GM12878 (cell line): Measurements from ENCODE around the gene USP37. TPM values are rescaled to one million over a fixed set of nuclear protein-coding genes. Genes with fewer than 3 reads are reported as not detected.

Source experiments
- ATAC-seq: fragments of 200-7000 bp; cut with Tn5 transposase; 3 replicates; pipeline ENCODE4 v1.9.1; 2020; ENCODE audit warnings: mild to moderate bottlenecking, moderate library complexity
- BruUV-seq: library from RNA; stranded (reverse); fragments of 400-500 nt; replicated peaks from 2 replicates; lab custom pipeline; 2021; lab: Mats Ljungman, UMichigan
- CTCF ChIA-PET: fragments of 300-600 bp; sonication (Branson Sonifier 250); formaldehyde crosslinking; extraction: SDS; loops from one replicate; lab custom pipeline; 2021; ENCODE audit warnings: inconsistent platforms; lab: Yijun Ruan, JAX
- POLR2A ChIA-PET: fragments of 350-600 bp; formaldehyde crosslinking; extraction: SDS; loops from one replicate; lab custom pipeline; 2021; ENCODE audit warnings: inconsistent platforms; lab: Charles Lee
- RAD21 ChIA-PET: fragments of 300-600 bp; sonication (Branson Sonifier 250); formaldehyde crosslinking; loops from one replicate; lab custom pipeline; 2023; ENCODE audit warnings: antibody characterized with exemption; ENCODE audit not compliant: unreplicated experiment; lab: Charles Lee
- SMC1A ChIA-PET: fragments of 300-600 bp; sonication (Branson Sonifier 250); formaldehyde crosslinking; loops from one replicate; lab custom pipeline; 2023; ENCODE audit not compliant: unreplicated experiment, uncharacterized antibody; lab: Charles Lee
- DNase-seq: peaks from one replicate; pipeline ENCODE4 v3.0.0-alpha.2; 2011; ENCODE audit warnings: low read depth, low spot score
- FAIRE-seq: peaks from 3 replicates; lab custom pipeline; 2011; peaks lifted over from hg19 to GRCh38; lab: Jason Lieb, UNC
- H2AFZ ChIP-seq: 2 replicates; pipeline ENCODE4 v1.6.0; 2011; ENCODE audit warnings: low read depth, low read length, control low read depth; ENCODE audit not compliant: control insufficient read depth
- H3K27ac ChIP-seq: 2 replicates; pipeline ENCODE4 v1.5.1; 2011; ENCODE audit warnings: control low read depth; ENCODE audit not compliant: control insufficient read depth, insufficient read depth
- H3K27me3 ChIP-seq, 2 experiments: replicated peaks in 1 of 2; 2 replicates each; pipeline versions ENCODE4 v1.6.0 to v1.6.1; 2011; ENCODE audit warnings: low read length in 1 of 2; ENCODE audit not compliant: control insufficient read depth in 2 of 2, insufficient read depth in 2 of 2
- H3K36me3 ChIP-seq, 2 experiments: 2 replicates each; pipeline ENCODE4 v1.5.1; 2011; ENCODE audit warnings: low read length in 1 of 2; ENCODE audit not compliant: control insufficient read depth in 2 of 2, insufficient read depth in 2 of 2
- H3K4me1 ChIP-seq: 2 replicates; pipeline ENCODE4 v1.6.1; 2011; ENCODE audit warnings: mild to moderate bottlenecking, low read length, moderate library complexity, mixed read lengths; ENCODE audit not compliant: control insufficient read depth, insufficient read depth
- H3K4me2 ChIP-seq: 2 replicates; pipeline ENCODE4 v1.6.0; 2011; ENCODE audit warnings: control low read depth; ENCODE audit not compliant: control insufficient read depth, insufficient read depth
- H3K4me3 ChIP-seq: fragments of 200-600 bp; sonication (generic); 2 replicates; pipeline ENCODE4 v1.5.1; 2016
- H3K79me2 ChIP-seq: 2 replicates; pipeline ENCODE4 v1.6.0; 2011; ENCODE audit warnings: low read length; ENCODE audit not compliant: control insufficient read depth, insufficient read depth
- H3K9ac ChIP-seq: 2 replicates; pipeline ENCODE4 v1.8.0; 2011; ENCODE audit warnings: low read length, control low read depth, mixed read lengths; ENCODE audit not compliant: control insufficient read depth, insufficient read depth
- H3K9me3 ChIP-seq: replicated peaks from 3 replicates; pipeline ENCODE4 v1.5.1; 2011; ENCODE audit warnings: mild to moderate bottlenecking, low read length; ENCODE audit not compliant: control insufficient read depth, insufficient read depth
- H4K20me1 ChIP-seq: 2 replicates; pipeline ENCODE4 v1.6.0; 2011; ENCODE audit not compliant: control insufficient read depth, insufficient read depth
- CEBPB ChIP-seq, 2 experiments: fragments of 150-350 bp in 1 of 2; IDR thresholded peaks; 2 replicates each; pipeline ENCODE4 v1.6.1; 2012 to 2014; ENCODE audit warnings: low read depth in 2 of 2, low read length in 2 of 2, borderline replicate concordance in 1 of 2, inconsistent platforms in 1 of 2
- ETV6 ChIP-seq, 2 experiments: fragments of 450-650 bp in 1 of 2; IDR thresholded peaks in 1 of 2; conservative IDR thresholded peaks in 1 of 2; 2 replicates each; pipeline ENCODE4 v1.6.1; 2014; ENCODE audit warnings: antibody characterized with exemption in 1 of 2, borderline replicate concordance in 1 of 2, low read depth in 1 of 2, mild to moderate bottlenecking in 1 of 2, moderate library complexity in 1 of 2
- JUND ChIP-seq: IDR thresholded peaks from 2 replicates; pipeline ENCODE4 v1.6.1; 2012; ENCODE audit warnings: low read depth, mild to moderate bottlenecking, low read length, improper control_type of control experiment, moderate library complexity
- NR2C2 ChIP-seq: IDR thresholded peaks from 2 replicates; pipeline ENCODE4 v1.6.1; 2011; ENCODE audit warnings: borderline replicate concordance, low read depth; ENCODE audit not compliant: control insufficient read depth, insufficient read length
- POLR2A ChIP-seq: IDR thresholded peaks from 2 replicates; pipeline ENCODE4 v1.6.1; 2011; ENCODE audit warnings: low read depth, mild to moderate bottlenecking, low read length
- TCF12 ChIP-seq: IDR thresholded peaks from 2 replicates; pipeline ENCODE4 v1.6.1; 2011; ENCODE audit warnings: low read depth, mild to moderate bottlenecking, low read length
- WGBS: methylation state at CpG from one replicate; pipeline ENCODE4 v1.1.6; 2016; ENCODE audit warnings: low lambda C conversion rate; ENCODE audit not compliant: insufficient replicate concordance, insufficient coverage; ENCODE audit errors: missing lambda C conversion rate; 5-methylcytosine and 5-hydroxymethylcytosine counted together
- in situ Hi-C: fragments of 300-500 bp; cut with MboI; formaldehyde crosslinking; loops from 9 replicates; pipeline ENCODE4 v1.14.3; 2018; ENCODE audit warnings: mixed read lengths
- intact Hi-C: fragments of 100-400 bp; cut with micrococcal nuclease; formaldehyde crosslinking; loops from one replicate; pipeline ENCODE4 v1.14.2; 2022; ENCODE audit not compliant: unreplicated experiment
- polyA plus RNA-seq, 11 experiments: library from polyadenylated mRNA; depleted of rRNA in 4 of 11; unstranded in 6 of 11; stranded (reverse) in 5 of 11; fragments of >200 nt; fragmentation: Nextera tagmentation in 4 of 11; fragmentation: Illumina TruSeq in 1 of 11; extraction: Ambion mirVana in 4 of 11; extraction: Trizol in 1 of 11; gene quantifications; 1 replicate in 1 of 11; 2 replicates in 10 of 11; pipeline versions ENCODE4 v1.2.1 to v1.2.3, GENCODE V29; 2011 to 2016; ENCODE audit warnings: inconsistent platforms in 2 of 11, missing spikeins in 2 of 11, low read depth in 1 of 11
- total RNA-seq, 4 experiments: library from RNA; depleted of rRNA in 3 of 4; stranded (reverse); fragments of >200 nt in 3 of 4; fragmentation: Illumina TruSeq in 1 of 4; extraction: Trizol in 1 of 4; gene quantifications; 2 replicates each; pipeline versions ENCODE4 v1.2.1 to v1.2.3, GENCODE V29; 2013 to 2021
- TF ChIP-seq, protein P1 (sequence below): fragments of 450-650 bp; IDR thresholded peaks from 2 replicates; pipeline ENCODE4 v1.6.1; 2017; ENCODE audit warnings: antibody characterized with exemption, mild to moderate bottlenecking, moderate library complexity
- TF ChIP-seq, protein P2 (sequence below): fragments of 450-650 bp; formaldehyde crosslinking; IDR thresholded peaks from 2 replicates; pipeline ENCODE4 v1.4.0; 2022; ENCODE audit warnings: mild to moderate bottlenecking, moderate library complexity
- TF ChIP-seq, protein P3 (sequence below): fragments of 450-650 bp; IDR thresholded peaks from 2 replicates; pipeline ENCODE4 v1.6.1; 2017; ENCODE audit warnings: low read depth, mild to moderate bottlenecking, moderate library complexity

USP37 gene
- total and polyA plus RNA-seq, 10 of the 15 experiments (the other 5 are each of a cell fraction or from before 2014, with no cell fraction given) = 2.8 to 16.0 (median 10.4) TPM

DNA sequence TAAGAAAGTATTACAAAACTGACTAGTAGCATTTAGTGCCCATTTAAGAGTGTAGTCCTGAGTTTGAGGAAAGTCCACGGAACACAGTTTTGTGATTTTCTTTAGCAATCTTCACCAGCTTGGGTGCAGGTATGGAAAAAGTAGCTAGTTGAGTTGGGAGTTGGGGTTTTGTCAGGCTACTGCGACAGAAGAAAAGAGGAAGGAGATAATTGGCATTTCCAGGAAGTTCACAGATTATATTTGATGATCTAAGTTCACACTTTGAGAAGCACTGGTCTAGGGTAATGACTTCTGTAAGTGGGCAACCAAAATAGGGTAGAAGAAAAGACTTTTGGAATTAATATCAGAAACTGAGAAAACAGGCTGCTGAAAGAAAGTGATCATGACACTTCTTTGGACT, 97.1 kb downstream of the USP37 start (continued):
- TF ChIP-seq, protein P1, sequence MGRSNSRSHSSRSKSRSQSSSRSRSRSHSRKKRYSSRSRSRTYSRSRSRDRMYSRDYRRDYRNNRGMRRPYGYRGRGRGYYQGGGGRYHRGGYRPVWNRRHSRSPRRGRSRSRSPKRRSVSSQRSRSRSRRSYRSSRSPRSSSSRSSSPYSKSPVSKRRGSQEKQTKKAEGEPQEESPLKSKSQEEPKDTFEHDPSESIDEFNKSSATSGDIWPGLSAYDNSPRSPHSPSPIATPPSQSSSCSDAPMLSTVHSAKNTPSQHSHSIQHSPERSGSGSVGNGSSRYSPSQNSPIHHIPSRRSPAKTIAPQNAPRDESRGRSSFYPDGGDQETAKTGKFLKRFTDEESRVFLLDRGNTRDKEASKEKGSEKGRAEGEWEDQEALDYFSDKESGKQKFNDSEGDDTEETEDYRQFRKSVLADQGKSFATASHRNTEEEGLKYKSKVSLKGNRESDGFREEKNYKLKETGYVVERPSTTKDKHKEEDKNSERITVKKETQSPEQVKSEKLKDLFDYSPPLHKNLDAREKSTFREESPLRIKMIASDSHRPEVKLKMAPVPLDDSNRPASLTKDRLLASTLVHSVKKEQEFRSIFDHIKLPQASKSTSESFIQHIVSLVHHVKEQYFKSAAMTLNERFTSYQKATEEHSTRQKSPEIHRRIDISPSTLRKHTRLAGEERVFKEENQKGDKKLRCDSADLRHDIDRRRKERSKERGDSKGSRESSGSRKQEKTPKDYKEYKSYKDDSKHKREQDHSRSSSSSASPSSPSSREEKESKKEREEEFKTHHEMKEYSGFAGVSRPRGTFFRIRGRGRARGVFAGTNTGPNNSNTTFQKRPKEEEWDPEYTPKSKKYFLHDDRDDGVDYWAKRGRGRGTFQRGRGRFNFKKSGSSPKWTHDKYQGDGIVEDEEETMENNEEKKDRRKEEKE = no peak

DNA sequence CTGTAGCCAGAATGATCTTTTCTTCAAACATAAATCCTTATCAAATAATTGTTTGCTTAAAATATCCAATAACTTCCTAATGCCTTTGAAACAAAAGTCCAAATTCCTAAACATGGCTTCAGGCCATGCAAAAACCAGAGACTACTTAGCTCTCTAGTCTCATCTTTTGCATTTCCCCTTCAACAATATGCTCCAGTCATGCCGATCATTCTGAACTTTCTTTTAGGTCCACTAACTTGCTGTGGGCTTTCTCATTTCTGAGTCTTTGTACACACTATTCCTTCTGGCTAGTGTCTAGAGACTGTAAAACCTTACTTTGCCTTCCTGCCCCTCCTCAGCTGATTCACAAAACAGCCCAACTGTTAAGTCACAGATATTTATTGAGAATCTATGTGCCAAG, 97.7 kb downstream of the USP37 start:
- FAIRE-seq = no peak
- Histone ChIP-seq H3K4me2 (no peak overlapping the region), H3K79me2 (no peaks in the 10 kb centered on the region), H3K36me3 (peaks cover 0 to 17% of the 10 kb centered on the region in 2 experiments; a peak in 2 of 4 replicates), H3K4me3 (no peak overlapping the region), H3K27ac (no peak overlapping the region), H3K27me3 (no peaks in the 10 kb centered on the region), H3K9ac (no peak overlapping the region), H3K9me3 (no peaks in the 10 kb centered on the region), H3K4me1 (peaks cover 8% of the 10 kb centered on the region), H2AFZ (no peak overlapping the region), H4K20me1 (no peaks in the 10 kb centered on the region)
- CTCF ChIA-PET = interaction anchor here (1.4 to 2.2 kb wide), 3 partner anchors 8 to 177 kb away, joined by 6 to 7 read pairs (median 7); no protein-coding TSS in a partner anchor
- 0% methylated on average over 1 of the region's 1 CpG for WGBS
- intact Hi-C loops = no loop called here
- BruUV-seq = no TSS peak
- no peak; the same call in 2 of the 3 replicates for ATAC-seq
- POLR2A ChIA-PET = no interaction called here
- SMC1A ChIA-PET = interaction anchor here (0.6 to 1.3 kb wide), 3 partner anchors 10 to 186 kb away, joined by 3 read pairs; no protein-coding TSS in a partner anchor
- no peak for DNase-seq
- RAD21 ChIA-PET = no interaction called here
- in situ Hi-C loops = no loop called here
- TF ChIP-seq TCF12 (no peak), JUND (no peak), CEBPB (IDR thresholded peaks at IDR 0.05; ENCODE audit: borderline replicate concordance in 1 of 2, low read depth in 2 of 2, low read length in 2 of 2) (no peak), ETV6 (conservative IDR thresholded peaks at IDR 0.05 in 1 of 2, IDR thresholded peaks at IDR 0.05 in 1 of 2; ENCODE audit: borderline replicate concordance in 1 of 2, low read depth in 1 of 2) (no peak), NR2C2 (no peak), POLR2A (no peak)
- TF ChIP-seq, protein P2, sequence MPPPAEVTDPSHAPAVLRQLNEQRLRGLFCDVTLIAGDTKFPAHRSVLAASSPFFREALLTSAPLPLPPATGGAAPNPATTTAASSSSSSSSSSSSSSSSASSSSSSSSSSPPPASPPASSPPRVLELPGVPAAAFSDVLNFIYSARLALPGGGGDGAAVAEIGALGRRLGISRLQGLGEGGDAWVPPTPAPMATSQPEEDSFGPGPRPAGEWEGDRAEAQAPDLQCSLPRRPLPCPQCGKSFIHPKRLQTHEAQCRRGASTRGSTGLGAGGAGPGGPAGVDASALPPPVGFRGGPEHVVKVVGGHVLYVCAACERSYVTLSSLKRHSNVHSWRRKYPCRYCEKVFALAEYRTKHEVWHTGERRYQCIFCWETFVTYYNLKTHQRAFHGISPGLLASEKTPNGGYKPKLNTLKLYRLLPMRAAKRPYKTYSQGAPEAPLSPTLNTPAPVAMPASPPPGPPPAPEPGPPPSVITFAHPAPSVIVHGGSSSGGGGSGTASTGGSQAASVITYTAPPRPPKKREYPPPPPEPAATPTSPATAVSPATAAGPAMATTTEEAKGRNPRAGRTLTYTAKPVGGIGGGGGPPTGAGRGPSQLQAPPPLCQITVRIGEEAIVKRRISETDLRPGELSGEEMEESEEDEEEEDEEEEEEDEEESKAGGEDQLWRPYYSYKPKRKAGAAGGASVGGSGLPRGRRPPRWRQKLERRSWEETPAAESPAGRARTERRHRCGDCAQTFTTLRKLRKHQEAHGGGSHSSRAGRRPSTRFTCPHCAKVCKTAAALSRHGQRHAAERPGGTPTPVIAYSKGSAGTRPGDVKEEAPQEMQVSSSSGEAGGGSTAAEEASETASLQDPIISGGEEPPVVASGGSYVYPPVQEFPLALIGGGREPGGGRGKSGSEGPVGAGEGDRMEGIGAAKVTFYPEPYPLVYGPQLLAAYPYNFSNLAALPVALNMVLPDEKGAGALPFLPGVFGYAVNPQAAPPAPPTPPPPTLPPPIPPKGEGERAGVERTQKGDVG = no peak
- TF ChIP-seq, protein P3, sequence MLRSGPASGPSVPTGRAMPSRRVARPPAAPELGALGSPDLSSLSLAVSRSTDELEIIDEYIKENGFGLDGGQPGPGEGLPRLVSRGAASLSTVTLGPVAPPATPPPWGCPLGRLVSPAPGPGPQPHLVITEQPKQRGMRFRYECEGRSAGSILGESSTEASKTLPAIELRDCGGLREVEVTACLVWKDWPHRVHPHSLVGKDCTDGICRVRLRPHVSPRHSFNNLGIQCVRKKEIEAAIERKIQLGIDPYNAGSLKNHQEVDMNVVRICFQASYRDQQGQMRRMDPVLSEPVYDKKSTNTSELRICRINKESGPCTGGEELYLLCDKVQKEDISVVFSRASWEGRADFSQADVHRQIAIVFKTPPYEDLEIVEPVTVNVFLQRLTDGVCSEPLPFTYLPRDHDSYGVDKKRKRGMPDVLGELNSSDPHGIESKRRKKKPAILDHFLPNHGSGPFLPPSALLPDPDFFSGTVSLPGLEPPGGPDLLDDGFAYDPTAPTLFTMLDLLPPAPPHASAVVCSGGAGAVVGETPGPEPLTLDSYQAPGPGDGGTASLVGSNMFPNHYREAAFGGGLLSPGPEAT = no peak
